ENCODE data around the gene CDHR3.

DNA sequence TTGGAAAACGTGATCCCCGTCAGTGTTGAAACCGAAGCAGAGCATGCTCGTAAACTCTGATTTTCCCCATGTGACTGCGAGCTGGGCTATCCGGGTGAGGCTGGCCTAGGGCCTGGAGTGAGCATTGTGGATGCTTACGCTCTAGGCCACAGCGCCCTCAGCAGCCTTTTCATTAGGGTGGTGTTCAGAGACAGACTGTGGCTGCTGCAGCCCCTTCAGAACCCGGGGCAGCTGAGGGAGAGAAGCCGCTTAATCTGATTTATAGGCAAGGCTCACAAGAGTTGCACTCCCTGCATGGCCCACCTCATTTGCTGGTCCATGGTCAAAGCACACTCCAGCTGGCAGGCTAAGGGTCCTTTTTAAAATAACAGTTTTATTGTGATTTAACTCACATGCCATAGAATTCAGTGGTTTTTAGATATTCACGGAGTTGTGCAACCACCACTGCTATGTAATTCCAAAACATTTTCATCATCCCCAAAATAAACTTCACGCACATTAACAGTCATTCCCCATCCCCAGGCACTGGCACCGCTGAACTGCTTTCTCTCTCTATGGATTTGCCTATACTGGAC is 76.5 kb downstream of the CDHR3 start:
- TF ChIP-seq HBP1 (CRISPR knock-in tag; IDR thresholded peaks at IDR 0.05) (no peak), ZNF224 (CRISPR knock-in tag; IDR thresholded peaks at IDR 0.05) (no peak), ZNF407 (IDR thresholded peaks at IDR 0.05; ENCODE audit: low read depth) (no peak), CTCF (IDR thresholded peaks at IDR 0.05 in 2 of 3, conservative IDR thresholded peaks at IDR 0.05 in 1 of 3; ENCODE audit: insufficient read depth in 2 of 3, low read depth in 1 of 3, low read length in 3 of 3) (peak; percentile 30 to 49 (median 40); a peak in 4 of 6 replicates), PHB (CRISPR knock-in tag; IDR thresholded peaks at IDR 0.05) (no peak), SMARCC2 (IDR thresholded peaks at IDR 0.05; ENCODE audit: low read depth) (no peak), ZNF3 (CRISPR knock-in tag; IDR thresholded peaks at IDR 0.05) (no peak), SP1 (CRISPR knock-in tag; IDR thresholded peaks at IDR 0.05) (no peak), NR2F6 (CRISPR knock-in tag; IDR thresholded peaks at IDR 0.05) (no peak), ZNF561 (CRISPR knock-in tag; conservative IDR thresholded peaks at IDR 0.05) (no peak), ZNF507 (tag; conservative IDR thresholded peaks at IDR 0.05) (no peak)
- TF ChIP-seq, protein P1, sequence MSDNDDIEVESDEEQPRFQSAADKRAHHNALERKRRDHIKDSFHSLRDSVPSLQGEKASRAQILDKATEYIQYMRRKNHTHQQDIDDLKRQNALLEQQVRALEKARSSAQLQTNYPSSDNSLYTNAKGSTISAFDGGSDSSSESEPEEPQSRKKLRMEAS (CRISPR knock-in tag; IDR thresholded peaks at IDR 0.05), result no peak
- TF ChIP-seq, protein P2, sequence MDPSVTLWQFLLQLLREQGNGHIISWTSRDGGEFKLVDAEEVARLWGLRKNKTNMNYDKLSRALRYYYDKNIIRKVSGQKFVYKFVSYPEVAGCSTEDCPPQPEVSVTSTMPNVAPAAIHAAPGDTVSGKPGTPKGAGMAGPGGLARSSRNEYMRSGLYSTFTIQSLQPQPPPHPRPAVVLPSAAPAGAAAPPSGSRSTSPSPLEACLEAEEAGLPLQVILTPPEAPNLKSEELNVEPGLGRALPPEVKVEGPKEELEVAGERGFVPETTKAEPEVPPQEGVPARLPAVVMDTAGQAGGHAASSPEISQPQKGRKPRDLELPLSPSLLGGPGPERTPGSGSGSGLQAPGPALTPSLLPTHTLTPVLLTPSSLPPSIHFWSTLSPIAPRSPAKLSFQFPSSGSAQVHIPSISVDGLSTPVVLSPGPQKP (CRISPR knock-in tag; IDR thresholded peaks at IDR 0.05), result no peak

Data from K562 (cell line).